ENCODE data around the gene COL6A1.

Gene COL6A1

DNA sequence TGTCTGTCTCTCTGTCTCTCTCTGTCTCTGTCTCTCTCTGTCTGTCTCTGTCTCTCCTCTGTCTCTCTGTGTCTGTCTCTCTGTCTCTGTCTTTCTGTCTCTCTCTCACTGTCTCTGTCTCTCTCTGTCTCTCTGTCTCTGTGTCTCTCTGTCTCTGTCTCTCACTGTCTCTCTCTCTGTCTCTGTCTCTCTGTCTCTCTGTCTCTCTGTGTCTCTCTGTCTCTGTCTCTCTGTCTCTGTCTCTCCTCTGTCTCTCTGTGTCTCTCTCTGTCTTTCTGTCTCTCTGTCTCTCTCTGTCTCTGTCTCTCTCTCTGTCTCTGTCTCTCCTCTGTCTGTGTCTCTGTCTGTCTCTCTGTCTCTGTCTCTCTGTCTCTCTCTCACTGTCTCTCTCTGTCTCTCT lies 873 bp upstream of the COL6A1 start:
- TF ChIP-seq EZH2 (IDR thresholded peaks at IDR 0.05; ENCODE audit: borderline replicate concordance, low read depth, low read length, severe bottlenecking): no peak
- TF ChIP-seq, protein P1, sequence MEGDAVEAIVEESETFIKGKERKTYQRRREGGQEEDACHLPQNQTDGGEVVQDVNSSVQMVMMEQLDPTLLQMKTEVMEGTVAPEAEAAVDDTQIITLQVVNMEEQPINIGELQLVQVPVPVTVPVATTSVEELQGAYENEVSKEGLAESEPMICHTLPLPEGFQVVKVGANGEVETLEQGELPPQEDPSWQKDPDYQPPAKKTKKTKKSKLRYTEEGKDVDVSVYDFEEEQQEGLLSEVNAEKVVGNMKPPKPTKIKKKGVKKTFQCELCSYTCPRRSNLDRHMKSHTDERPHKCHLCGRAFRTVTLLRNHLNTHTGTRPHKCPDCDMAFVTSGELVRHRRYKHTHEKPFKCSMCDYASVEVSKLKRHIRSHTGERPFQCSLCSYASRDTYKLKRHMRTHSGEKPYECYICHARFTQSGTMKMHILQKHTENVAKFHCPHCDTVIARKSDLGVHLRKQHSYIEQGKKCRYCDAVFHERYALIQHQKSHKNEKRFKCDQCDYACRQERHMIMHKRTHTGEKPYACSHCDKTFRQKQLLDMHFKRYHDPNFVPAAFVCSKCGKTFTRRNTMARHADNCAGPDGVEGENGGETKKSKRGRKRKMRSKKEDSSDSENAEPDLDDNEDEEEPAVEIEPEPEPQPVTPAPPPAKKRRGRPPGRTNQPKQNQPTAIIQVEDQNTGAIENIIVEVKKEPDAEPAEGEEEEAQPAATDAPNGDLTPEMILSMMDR (IDR thresholded peaks at IDR 0.05; ENCODE audit: borderline replicate concordance, extremely low read depth, low read length, poor library complexity, severe bottlenecking): no peak
- ATAC-seq (ENCODE audit: insufficient read depth, low read depth) (no peak), DNase-seq (no peak)
- H3K36me3 ChIP-seq (ENCODE audit: insufficient read depth, low read length): no peaks in the 10 kb centered on the region
- peak overlapping the region; percentile 71 for H2AFZ ChIP-seq (ENCODE audit: low read depth, low read length)
- no peaks in the 10 kb centered on the region for H3K79me2 ChIP-seq (ENCODE audit: insufficient read depth, low read length)
- H4K20me1 ChIP-seq (ENCODE audit: insufficient read depth, low read length): no peaks in the 10 kb centered on the region
- peak overlapping the region; percentile 47 for H3K9ac ChIP-seq (ENCODE audit: low read depth, low read length)
- no peaks in the 10 kb centered on the region for H3K27me3 ChIP-seq (ENCODE audit: insufficient read depth, low read length, poor library complexity)
- H3K27ac ChIP-seq (ENCODE audit: low read length): peak overlapping the region; percentile 27; the same call in 1 of the 2 replicates
- H3K9me3 ChIP-seq (ENCODE audit: insufficient read depth, low read length, severe bottlenecking): no peaks in the 10 kb centered on the region
- H3K4me3 ChIP-seq (ENCODE audit: low read depth in 1 of 2, low read length in 2 of 2): peak overlapping the region in 1 of 2 experiments; percentile 51; a peak in 2 of 4 replicates
- peaks cover 15% of the 10 kb centered on the region for H3K4me1 ChIP-seq (ENCODE audit: insufficient read depth, low read length)
- H3K4me2 ChIP-seq (ENCODE audit: insufficient read depth, low read length): peak overlapping the region; percentile 65

GRCh38 chr21:45982092-45982757 lies 655 bp downstream of the COL6A1 start:
- no peaks in the 10 kb centered on the region for H3K36me3 ChIP-seq (ENCODE audit: insufficient read depth, low read length)
- H3K79me2 ChIP-seq (ENCODE audit: insufficient read depth, low read length): no peaks in the 10 kb centered on the region
- H3K27me3 ChIP-seq (ENCODE audit: insufficient read depth, low read length, poor library complexity): no peaks in the 10 kb centered on the region
- no peak for ATAC-seq (ENCODE audit: insufficient read depth, low read depth)
- no peak for DNase-seq
- TF ChIP-seq, protein P1 (IDR thresholded peaks at IDR 0.05; ENCODE audit: borderline replicate concordance, extremely low read depth, low read length, poor library complexity, severe bottlenecking): no peak
- no peak for TF ChIP-seq EZH2 (IDR thresholded peaks at IDR 0.05; ENCODE audit: borderline replicate concordance, low read depth, low read length, severe bottlenecking)
- H2AFZ ChIP-seq (ENCODE audit: low read depth, low read length): no peak overlapping the region
- no peaks in the 10 kb centered on the region for H4K20me1 ChIP-seq (ENCODE audit: insufficient read depth, low read length)
- no peaks in the 10 kb centered on the region for H3K9me3 ChIP-seq (ENCODE audit: insufficient read depth, low read length, severe bottlenecking)
- no peak overlapping the region for H3K27ac ChIP-seq (ENCODE audit: low read length)
- H3K4me2 ChIP-seq (ENCODE audit: insufficient read depth, low read length): peak overlapping the region; percentile 63
- peak overlapping the region; percentile 17; the same call in 1 of the 2 replicates for H3K9ac ChIP-seq (ENCODE audit: low read depth, low read length)
- peaks cover 15% of the 10 kb centered on the region for H3K4me1 ChIP-seq (ENCODE audit: insufficient read depth, low read length)
- peak overlapping the region in 1 of 2 experiments; percentile 42; a peak in 1 of 4 replicates for H3K4me3 ChIP-seq (ENCODE audit: low read depth in 1 of 2, low read length in 2 of 2)

GRCh38 chr21:45982758-45983648 lies 1.4 kb downstream of the COL6A1 start:
- Histone ChIP-seq H3K4me1 (ENCODE audit: insufficient read depth, low read length) (peaks cover 15% of the 10 kb centered on the region), H3K36me3 (ENCODE audit: insufficient read depth, low read length) (no peaks in the 10 kb centered on the region), H3K9ac (ENCODE audit: low read depth, low read length) (no peak overlapping the region), H3K4me2 (ENCODE audit: insufficient read depth, low read length) (no peak overlapping the region), H3K9me3 (ENCODE audit: insufficient read depth, low read length, severe bottlenecking) (no peaks in the 10 kb centered on the region), H3K4me3 (ENCODE audit: low read depth in 1 of 2, low read length in 2 of 2) (no peak overlapping the region), H3K27me3 (ENCODE audit: insufficient read depth, low read length, poor library complexity) (no peaks in the 10 kb centered on the region), H4K20me1 (ENCODE audit: insufficient read depth, low read length) (no peaks in the 10 kb centered on the region), H2AFZ (ENCODE audit: low read depth, low read length) (no peak overlapping the region), H3K79me2 (ENCODE audit: insufficient read depth, low read length) (no peaks in the 10 kb centered on the region), H3K27ac (ENCODE audit: low read length) (no peak overlapping the region)
- ATAC-seq (ENCODE audit: insufficient read depth, low read depth) (no peak), DNase-seq (no peak)
- TF ChIP-seq, protein P1 (IDR thresholded peaks at IDR 0.05; ENCODE audit: borderline replicate concordance, extremely low read depth, low read length, poor library complexity, severe bottlenecking): no peak
- TF ChIP-seq EZH2 (IDR thresholded peaks at IDR 0.05; ENCODE audit: borderline replicate concordance, low read depth, low read length, severe bottlenecking): no peak
